GM19239 (cell line): Measurements from ENCODE around the gene GNG7.

Source experiments
- DNase-seq: peaks from one replicate; pipeline ENCODE4 v3.0.0; 2011; ENCODE audit warnings: low spot score; ENCODE audit not compliant: insufficient read length
- FAIRE-seq: peaks from 2 replicates; lab custom pipeline; 2011; peaks lifted over from hg19 to GRCh38; lab: Jason Lieb, UNC

The GNG7 gene

GRCh38 chr19:2702170-2703076 lies at the start of gene GNG7:
Gene GNG7, minus strand, starts transcription at chr19:2702694. Its CDS starts 182,006 bp downstream, at chr19:2520688.
- DNase-seq: peak; percentile 98
- FAIRE-seq: peak; percentile 68

- FAIRE-seq: no peak
Measured at GRCh38 chr19:2751438-2751830, 48.9 kb upstream of the GNG7 start.

GRCh38 chr19:2750808-2751437 lies 48.4 kb upstream of the GNG7 start:
- no peak for DNase-seq
- no peak for FAIRE-seq

More at GRCh38 chr19:2751438-2751830, 48.9 kb upstream of the GNG7 start:
- no peak for DNase-seq

- DNase-seq (no peak), FAIRE-seq (no peak)
Measured at GRCh38 chr19:2747349-2747748, 44.9 kb upstream of the GNG7 start.

GRCh38 chr19:2744113-2744512 lies 41.6 kb upstream of the GNG7 start:
- FAIRE-seq (no peak), DNase-seq (no peak)

GRCh38 chr19:2743099-2743498 lies 40.6 kb upstream of the GNG7 start:
- FAIRE-seq: no peak
- no peak for DNase-seq

- FAIRE-seq (no peak), DNase-seq (no peak)
Measured at GRCh38 chr19:2740314-2740656, 37.8 kb upstream of the GNG7 start.

- peak; percentile 100 for DNase-seq
- peak; percentile 97 for FAIRE-seq
Measured at GRCh38 chr19:2739602-2740313, 37.3 kb upstream of the GNG7 start, which contains the start of gene SLC39A3. Gene SLC39A3, minus strand, starts transcription at chr19:2740017. Its CDS starts 2,760 bp downstream, at chr19:2737257.

GRCh38 chr19:2736550-2737190 lies 34.2 kb upstream of the GNG7 start:
- DNase-seq: no peak

GRCh38 chr19:2735374-2735773 lies 32.9 kb upstream of the GNG7 start:
- FAIRE-seq: no peak
- DNase-seq: no peak

More at GRCh38 chr19:2736550-2737190, 34.2 kb upstream of the GNG7 start:
- no peak for FAIRE-seq

GRCh38 chr19:2734589-2735288 lies 32.2 kb upstream of the GNG7 start:
- FAIRE-seq (no peak), DNase-seq (no peak)

- DNase-seq: no peak
- no peak for FAIRE-seq
Measured at GRCh38 chr19:2733930-2734588, 31.6 kb upstream of the GNG7 start.

- FAIRE-seq (no peak), DNase-seq (no peak)
Measured at GRCh38 chr19:2732883-2733282, 30.4 kb upstream of the GNG7 start.

- DNase-seq: no peak
- no peak for FAIRE-seq
Measured at GRCh38 chr19:2732157-2732725, 29.7 kb upstream of the GNG7 start.

- FAIRE-seq (no peak), DNase-seq (no peak)
Measured at GRCh38 chr19:2731181-2731995, 28.9 kb upstream of the GNG7 start.

- FAIRE-seq (no peak), DNase-seq (no peak)
Measured at GRCh38 chr19:2729943-2730818, 27.7 kb upstream of the GNG7 start.

GRCh38 chr19:2728783-2729387 lies 26.4 kb upstream of the GNG7 start:
- FAIRE-seq: no peak
- no peak for DNase-seq
